Forelimb muscle (tissue), 1 donor: ENCODE results near the gene DAB2IP. TPM values are rescaled to one million over a fixed set of nuclear protein-coding genes. Genes with fewer than 3 reads are reported as not detected.

Source experiments
- DNase-seq: peaks from one replicate; pipeline ENCODE4 v3.0.0-alpha.2; 2013; ENCODE audit warnings: low read depth
- polyA plus RNA-seq: library from polyadenylated mRNA; unstranded; fragments of 120-200 nt; gene quantifications from one replicate; pipeline ENCODE4 v1.2.1, GENCODE V29; 2013; ENCODE audit not compliant: insufficient read length

The DAB2IP gene
- polyA plus RNA-seq, 1 donor = 41.0 TPM

- no peak for DNase-seq
These were observed 33.1 kb downstream of the DAB2IP start for GRCh38 chr9:121684381-121685145.

GRCh38 chr9:121685146-121685794 is 33.8 kb downstream of the DAB2IP start:
- DNase-seq = no peak

- no peak for DNase-seq
These were observed 34.5 kb downstream of the DAB2IP start for GRCh38 chr9:121685795-121686377.

GRCh38 chr9:121686930-121687541 is 35.6 kb downstream of the DAB2IP start:
- DNase-seq = no peak

- DNase-seq = no peak
These were observed 36.8 kb downstream of the DAB2IP start for GRCh38 chr9:121688146-121688680.

GRCh38 chr9:121688681-121689080 is 37.2 kb downstream of the DAB2IP start:
- DNase-seq = no peak

GRCh38 chr9:121689461-121690157 is 38.2 kb downstream of the DAB2IP start:
- DNase-seq = no peak

- no peak for DNase-seq
These were observed 38.9 kb downstream of the DAB2IP start for GRCh38 chr9:121690316-121690715.

- DNase-seq = no peak
These were observed 39.3 kb downstream of the DAB2IP start for GRCh38 chr9:121690766-121691165.

GRCh38 chr9:121691890-121692289 is 40.5 kb downstream of the DAB2IP start:
- DNase-seq = no peak

GRCh38 chr9:121692606-121693387 is 41.4 kb downstream of the DAB2IP start:
- no peak for DNase-seq

- DNase-seq = no peak
These were observed 41.9 kb downstream of the DAB2IP start for GRCh38 chr9:121693388-121693670.

- DNase-seq = no peak
These were observed 42.6 kb downstream of the DAB2IP start for GRCh38 chr9:121694001-121694400.

- DNase-seq = no peak
These were observed 43.2 kb downstream of the DAB2IP start for GRCh38 chr9:121694600-121694999.

- no peak for DNase-seq
These were observed 45.5 kb downstream of the DAB2IP start for GRCh38 chr9:121696930-121697329.

GRCh38 chr9:121698627-121699570 is 47.5 kb downstream of the DAB2IP start:
- peak; percentile 24 for DNase-seq

GRCh38 chr9:121699571-121700164 is 48.2 kb downstream of the DAB2IP start:
- DNase-seq = no peak

GRCh38 chr9:121700165-121700831 is 48.9 kb downstream of the DAB2IP start:
- DNase-seq = no peak
